Fibroblast of skin of abdomen (primary cell): ENCODE data around the gene CFAP46.
"Not testable (repeated sequence)": the region's sequence is repeated elsewhere in the genome, so short reads cannot be mapped to it uniquely, and the experiment has no call there.

ENCODE experiments used
- DNase-seq: peaks from one replicate; pipeline ENCODE4 v3.0.0-alpha.2; 2013

The CFAP46 gene

GRCh38 chr10:132912713-132913558 lies 29.4 kb downstream of the CFAP46 start:
- no peak for DNase-seq

- DNase-seq: no peak
Measured at GRCh38 chr10:132912225-132912712, 30.1 kb downstream of the CFAP46 start.

GRCh38 chr10:132911786-132912097 lies 30.6 kb downstream of the CFAP46 start:
- no peak for DNase-seq

- peak; percentile 6 for DNase-seq
Measured at GRCh38 chr10:132910901-132911785, 31.2 kb downstream of the CFAP46 start.

GRCh38 chr10:132910186-132910880 lies 32.0 kb downstream of the CFAP46 start:
- no peak for DNase-seq

- DNase-seq: no peak
Measured at GRCh38 chr10:132909491-132910071, 32.8 kb downstream of the CFAP46 start.

GRCh38 chr10:132908621-132909295 lies 33.6 kb downstream of the CFAP46 start:
- no peak for DNase-seq

- DNase-seq: no peak
Measured at GRCh38 chr10:132907821-132908620, 34.3 kb downstream of the CFAP46 start.

- DNase-seq: no peak
Measured at GRCh38 chr10:132906836-132907235, 35.5 kb downstream of the CFAP46 start.

- no peak for DNase-seq
Measured at GRCh38 chr10:132906106-132906505, 36.3 kb downstream of the CFAP46 start.

GRCh38 chr10:132905661-132906060 lies 36.7 kb downstream of the CFAP46 start:
- DNase-seq: no peak

- DNase-seq: no peak
Measured at GRCh38 chr10:132904814-132905649, 37.3 kb downstream of the CFAP46 start.

- DNase-seq: peak; percentile 16
Measured at GRCh38 chr10:132904181-132904813, 38.1 kb downstream of the CFAP46 start.

- not testable (repeated sequence) for DNase-seq
Measured at GRCh38 chr10:132902656-132903575, 39.5 kb downstream of the CFAP46 start.

GRCh38 chr10:132901351-132901750 lies 41.0 kb downstream of the CFAP46 start:
- no peak for DNase-seq

- DNase-seq: no peak
Measured at GRCh38 chr10:132900211-132900756, 42.1 kb downstream of the CFAP46 start.

- DNase-seq: no peak
Measured at GRCh38 chr10:132899751-132900065, 42.7 kb downstream of the CFAP46 start.

- DNase-seq: no peak
Measured at GRCh38 chr10:132899054-132899750, 43.2 kb downstream of the CFAP46 start.
